Fibroblast of skin of right quadriceps (primary cell): Measurements from ENCODE around the gene MAP6.

Experiments
- DNase-seq: peaks from one replicate; pipeline ENCODE4 v3.0.0-alpha.2; 2013

Gene MAP6

GRCh38 chr11:75665990-75666389 lies 2.8 kb downstream of the MAP6 start:
- DNase-seq = no peak

- DNase-seq = no peak
These were observed 3.7 kb downstream of the MAP6 start for GRCh38 chr11:75665126-75665525.

GRCh38 chr11:75664389-75664788 lies 4.4 kb downstream of the MAP6 start:
- no peak for DNase-seq

GRCh38 chr11:75663808-75664207 lies 5.0 kb downstream of the MAP6 start:
- DNase-seq = no peak

- peak; percentile 15 for DNase-seq
These were observed 9.0 kb downstream of the MAP6 start for GRCh38 chr11:75659836-75660235.

- DNase-seq = peak; percentile 24
These were observed 12.7 kb downstream of the MAP6 start for GRCh38 chr11:75656044-75656727.

GRCh38 chr11:75655605-75656004 lies 13.2 kb downstream of the MAP6 start:
- peak; percentile 61 for DNase-seq

GRCh38 chr11:75654314-75654713 lies 14.5 kb downstream of the MAP6 start:
- peak; percentile 79 for DNase-seq

GRCh38 chr11:75653532-75653931 lies 15.3 kb downstream of the MAP6 start:
- DNase-seq = no peak

- peak; percentile 27 for DNase-seq
These were observed 15.9 kb downstream of the MAP6 start for GRCh38 chr11:75652936-75653335.

- no peak for DNase-seq
These were observed 17.6 kb downstream of the MAP6 start for GRCh38 chr11:75651218-75651617.

GRCh38 chr11:75650167-75650723 lies 18.6 kb downstream of the MAP6 start:
- no peak for DNase-seq

GRCh38 chr11:75644946-75645345 lies 23.9 kb downstream of the MAP6 start:
- no peak for DNase-seq

- no peak for DNase-seq
These were observed 24.5 kb downstream of the MAP6 start for GRCh38 chr11:75644370-75644769.

GRCh38 chr11:75642402-75643113 lies 26.3 kb downstream of the MAP6 start:
- no peak for DNase-seq

- peak; percentile 46 for DNase-seq
These were observed 29.1 kb downstream of the MAP6 start for GRCh38 chr11:75639762-75640181.

- DNase-seq = no peak
These were observed 30.8 kb downstream of the MAP6 start for GRCh38 chr11:75637998-75638397.

- DNase-seq = peak; percentile 39
These were observed 33.6 kb downstream of the MAP6 start for GRCh38 chr11:75635066-75635862.

GRCh38 chr11:75633409-75634066 lies 35.3 kb downstream of the MAP6 start:
- no peak for DNase-seq

GRCh38 chr11:75632962-75633361 lies 35.9 kb downstream of the MAP6 start:
- no peak for DNase-seq

GRCh38 chr11:75632450-75632849 lies 36.4 kb downstream of the MAP6 start:
- DNase-seq = no peak

- no peak for DNase-seq
These were observed 37.6 kb downstream of the MAP6 start for GRCh38 chr11:75631086-75631730.
